Measurements from ENCODE around the gene HBG1.
A peak's percentile ranks its signal among the peaks of the same experiment; 100 is the strongest.
"Not testable (repeated sequence)": the region's sequence is repeated elsewhere in the genome, so short reads cannot be mapped to it uniquely, and the experiment has no call there.

HBG1 gene

DNA sequence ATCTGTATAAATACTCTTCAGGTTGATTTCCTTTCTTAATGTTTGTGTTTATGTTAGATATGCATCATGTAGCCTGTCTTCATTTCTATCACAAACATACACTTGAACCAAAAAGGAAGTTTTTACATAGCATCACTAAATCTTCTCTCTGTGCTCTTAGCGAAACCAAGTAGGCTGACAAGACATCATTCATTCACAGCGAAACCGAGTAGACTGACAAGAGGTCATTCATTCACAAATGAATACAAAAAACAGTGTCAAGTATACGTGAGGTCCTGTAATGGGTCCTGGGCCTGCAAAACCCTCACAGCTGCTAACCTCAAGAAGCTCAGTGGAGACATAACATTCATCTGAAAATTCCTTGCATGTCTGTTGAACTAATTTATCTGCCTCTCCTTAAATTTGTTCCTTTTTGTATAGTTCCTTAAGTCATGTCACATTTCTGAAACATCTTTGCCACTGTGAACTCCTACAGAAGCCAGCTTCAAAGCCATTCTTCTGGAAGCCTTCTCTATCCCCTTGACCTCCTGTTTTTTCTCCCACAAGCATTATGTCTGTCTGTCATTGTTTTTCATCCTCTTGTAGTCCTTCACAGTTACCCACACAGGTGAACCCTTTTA is 29.9 kb upstream of the HBG1 start:
- DNase-seq (ENCODE audit: insufficient read length, low spot score) = no peak
- FAIRE-seq = no peak

DNA sequence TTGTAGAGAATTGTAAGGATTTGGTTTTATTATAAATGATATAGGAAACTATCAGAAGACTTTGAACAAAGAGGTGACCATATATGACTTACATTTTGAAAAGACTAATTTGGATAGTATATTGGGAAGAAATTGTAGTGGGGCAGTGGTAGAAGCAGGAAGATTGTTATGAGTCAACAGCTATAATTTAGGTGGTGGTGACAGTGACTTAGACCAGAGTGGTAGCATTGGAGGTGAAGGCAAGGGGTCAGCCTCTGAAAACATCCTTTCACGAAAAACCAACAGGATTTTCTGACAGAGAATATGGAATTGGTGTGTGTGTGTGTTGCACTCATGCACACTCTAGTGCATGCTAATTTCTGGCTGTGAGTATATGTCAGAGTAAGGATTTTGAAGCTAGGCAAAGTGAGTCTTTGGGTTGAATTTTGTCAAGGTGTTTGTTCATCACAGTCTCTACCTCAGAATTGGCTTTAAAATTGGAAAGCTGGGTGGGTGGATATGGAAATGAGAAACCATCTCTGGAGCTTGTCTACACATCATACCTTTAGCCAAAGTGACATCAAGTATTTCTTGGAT is 28.2 kb upstream of the HBG1 start:
- DNase-seq (ENCODE audit: insufficient read length, low spot score) (no peak), FAIRE-seq (no peak)

DNA sequence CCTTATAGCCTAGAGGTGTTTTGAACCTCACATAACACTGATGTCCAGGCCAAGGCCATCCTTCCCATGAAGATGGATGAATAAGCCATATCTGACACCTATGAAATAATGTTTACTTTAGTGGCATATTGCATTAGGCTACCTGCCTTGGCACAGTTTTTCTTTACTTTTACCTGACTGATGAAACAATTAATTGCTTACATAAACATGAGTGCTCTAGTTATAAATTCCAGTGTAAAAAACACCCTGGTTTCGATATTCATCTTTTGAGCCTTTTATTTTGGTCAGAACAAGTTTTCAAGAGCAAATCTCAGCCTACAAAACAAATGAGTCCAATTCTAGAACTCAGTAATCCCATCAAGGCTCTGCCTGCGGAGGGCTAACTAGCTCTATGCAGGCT is 27.0 kb upstream of the HBG1 start:
- DNase-seq (ENCODE audit: insufficient read length, low spot score) = no peak
- no peak for FAIRE-seq

DNA sequence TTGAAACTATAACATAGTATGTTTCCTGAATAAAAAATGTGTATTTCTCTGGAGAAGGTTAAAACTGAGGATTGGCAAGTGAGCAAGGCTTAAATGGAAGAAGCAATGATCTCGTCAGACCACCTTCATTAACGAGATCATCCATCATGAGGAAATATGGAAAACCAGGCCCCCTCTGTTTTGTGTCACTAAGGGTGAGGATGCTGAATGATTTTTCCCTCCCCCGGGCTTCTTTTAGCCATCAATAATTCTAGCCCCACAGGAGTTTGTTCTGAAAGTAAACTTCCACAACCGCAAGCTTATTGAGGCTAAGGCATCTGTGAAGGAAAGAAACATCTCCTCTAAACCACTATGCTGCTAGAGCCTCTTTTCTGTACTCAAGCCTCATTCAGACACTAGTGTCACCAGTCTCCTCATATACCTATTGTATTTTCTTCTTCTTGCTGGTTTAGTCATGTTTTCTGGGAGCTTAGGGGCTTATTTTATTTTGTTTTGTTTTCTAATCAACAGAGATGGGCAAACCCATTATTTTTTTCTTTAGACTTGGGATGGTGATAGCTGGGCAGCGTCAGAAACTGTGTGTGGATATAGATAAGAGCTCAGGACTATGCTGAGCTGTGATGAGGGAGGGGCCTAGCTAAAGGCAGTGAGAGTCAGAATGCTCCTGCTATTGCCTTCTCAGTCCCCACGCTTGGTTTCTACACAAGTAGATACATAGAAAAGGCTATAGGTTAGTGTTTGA is 25.9 kb upstream of the HBG1 start:
- DNase-seq (ENCODE audit: insufficient read length, low spot score) (no peak), FAIRE-seq (no peak)

DNA sequence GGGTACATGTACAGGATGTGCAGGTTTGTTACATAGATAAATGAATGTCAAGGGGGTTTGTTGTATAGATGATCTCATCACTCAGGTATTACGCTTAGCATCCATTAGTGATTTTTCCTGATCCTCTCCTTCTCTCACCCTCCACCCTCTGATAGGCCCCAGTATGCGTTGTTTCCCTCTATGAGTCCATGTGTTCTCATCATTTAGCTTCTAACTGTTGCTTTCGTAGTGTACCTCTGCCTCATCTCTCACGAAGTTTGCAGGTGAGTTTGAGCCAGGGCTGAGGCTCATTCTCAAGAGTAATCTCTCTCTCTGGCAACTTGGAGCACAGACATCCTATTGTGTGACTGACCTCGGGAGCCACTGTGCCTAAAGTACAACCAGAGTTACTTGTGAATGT is 24.7 kb upstream of the HBG1 start:
- DNase-seq (ENCODE audit: insufficient read length, low spot score) = no peak
- peak; percentile 54 for FAIRE-seq

DNA sequence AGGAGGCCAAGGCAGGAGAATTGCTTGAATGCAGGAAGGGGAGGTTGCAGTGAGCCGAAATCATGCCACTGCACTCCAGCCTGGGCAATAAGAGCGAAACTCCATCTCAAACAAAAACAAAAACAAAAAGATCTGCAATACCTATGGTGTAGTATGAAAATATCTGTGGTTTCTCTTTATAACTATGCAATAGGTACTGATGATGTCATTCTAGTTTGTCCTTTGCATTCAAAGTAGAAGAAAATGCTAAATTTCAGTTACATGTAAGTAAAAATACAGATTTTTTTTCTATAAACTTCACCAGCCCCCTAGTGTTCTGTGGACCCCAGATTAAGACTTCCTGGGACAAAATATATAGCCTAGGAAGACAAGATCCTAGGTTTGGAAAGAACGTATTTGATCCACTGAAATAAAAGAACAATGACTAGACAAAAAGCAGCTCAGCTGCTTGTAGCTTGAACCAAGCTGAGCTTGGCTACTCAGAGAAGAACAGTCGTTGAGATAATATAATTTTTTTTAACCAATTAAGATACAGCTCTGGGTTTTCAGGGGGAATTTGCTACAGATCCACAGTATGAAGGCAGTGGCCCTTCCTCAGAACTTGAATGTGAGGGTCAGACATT is 22.8 kb upstream of the HBG1 start:
- no peak for DNase-seq (ENCODE audit: insufficient read length, low spot score)
- FAIRE-seq = no peak

DNA sequence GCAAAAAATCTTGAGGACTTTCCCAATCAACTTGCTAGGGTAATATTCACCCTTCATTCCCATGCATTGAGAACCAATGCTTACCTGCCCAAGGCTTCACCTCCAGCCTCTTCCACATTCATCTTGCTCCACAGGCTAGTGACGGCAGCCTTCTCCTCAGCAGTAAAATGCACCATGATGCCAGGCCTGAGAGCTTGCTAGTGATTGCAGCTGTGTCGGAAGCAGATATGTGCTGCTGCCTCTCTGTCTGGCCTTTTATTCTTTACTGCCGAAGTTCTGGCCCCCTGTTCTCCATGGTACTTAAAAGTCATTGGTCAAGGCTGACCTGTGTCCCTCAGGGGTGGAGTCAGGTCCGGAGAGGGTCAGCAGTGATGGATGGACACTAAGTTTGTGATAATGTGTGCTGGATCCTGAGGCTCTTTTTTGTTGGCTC is 20.1 kb upstream of the HBG1 start, which contains the start of gene HBE1:
TSS of gene HBE1 (minus strand) at position 231 of the 433 bp plus-strand sequence. CDS start at position 176, 55 bp downstream.
- no peak for DNase-seq (ENCODE audit: insufficient read length, low spot score)
- no peak for FAIRE-seq

DNA sequence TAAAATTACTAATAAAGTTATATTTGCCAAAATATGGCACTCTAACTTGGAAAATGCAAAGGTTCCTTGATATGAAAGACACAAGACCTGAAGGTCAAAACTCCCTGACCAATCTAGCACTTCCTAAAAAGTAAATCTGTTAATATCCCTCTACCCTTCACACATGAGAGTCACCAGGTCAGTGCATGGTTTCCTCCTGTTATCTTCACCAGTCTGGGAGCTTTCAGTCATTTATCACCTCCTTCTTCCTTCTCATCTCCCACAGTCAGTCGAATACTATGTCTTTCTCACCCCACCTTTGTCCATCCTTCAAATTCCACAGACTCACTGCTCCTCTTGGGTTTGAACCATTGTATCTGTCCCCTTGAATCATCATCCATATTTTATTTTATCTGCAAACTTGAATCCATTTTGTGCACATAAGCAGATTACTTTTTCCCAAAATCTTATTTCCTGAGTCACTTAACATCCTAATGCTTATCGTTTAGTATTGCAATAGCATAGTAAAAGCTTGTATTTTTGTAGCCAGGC is 17.4 kb upstream of the HBG1 start:
- no peak for DNase-seq (ENCODE audit: insufficient read length, low spot score)
- no peak for FAIRE-seq

DNA sequence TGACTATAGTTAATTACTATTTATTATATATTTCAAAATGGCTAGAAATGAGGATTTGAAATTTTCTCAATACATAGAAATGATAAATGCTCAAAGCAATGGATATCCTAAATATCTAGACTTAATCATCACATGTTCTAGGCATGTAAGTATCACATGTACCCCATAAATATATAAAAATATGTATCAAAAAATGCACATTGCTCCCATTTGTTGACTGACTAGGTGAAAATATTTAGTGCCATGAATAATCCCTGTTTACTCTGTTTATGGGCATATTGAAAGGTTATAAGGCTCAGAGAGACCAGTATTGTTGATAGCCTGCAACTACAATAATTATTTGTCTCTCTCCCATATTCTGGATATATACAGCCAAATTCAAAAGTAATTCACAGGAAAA is 17.0 kb upstream of the HBG1 start:
- FAIRE-seq (no peak), DNase-seq (ENCODE audit: insufficient read length, low spot score) (no peak)

DNA sequence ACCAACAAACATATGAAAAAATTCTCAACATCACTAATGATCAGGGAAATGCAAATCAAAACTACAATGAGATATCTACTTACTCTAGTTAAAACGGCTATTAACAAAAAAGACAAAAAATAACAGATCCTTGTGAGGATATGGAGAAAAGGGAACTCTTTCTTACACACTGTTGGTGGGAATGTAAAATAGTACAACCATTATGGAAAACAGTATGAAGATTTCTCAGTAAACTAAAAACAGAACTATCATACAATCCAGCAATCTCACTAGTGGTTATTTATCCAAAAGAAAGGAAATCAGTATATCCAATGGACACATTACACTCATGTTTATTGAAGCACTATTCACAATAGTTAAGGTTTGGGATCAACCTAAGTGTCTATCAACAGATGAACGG is 16.2 kb upstream of the HBG1 start:
- no peak for FAIRE-seq
- DNase-seq (ENCODE audit: insufficient read length, low spot score) = no peak

DNA sequence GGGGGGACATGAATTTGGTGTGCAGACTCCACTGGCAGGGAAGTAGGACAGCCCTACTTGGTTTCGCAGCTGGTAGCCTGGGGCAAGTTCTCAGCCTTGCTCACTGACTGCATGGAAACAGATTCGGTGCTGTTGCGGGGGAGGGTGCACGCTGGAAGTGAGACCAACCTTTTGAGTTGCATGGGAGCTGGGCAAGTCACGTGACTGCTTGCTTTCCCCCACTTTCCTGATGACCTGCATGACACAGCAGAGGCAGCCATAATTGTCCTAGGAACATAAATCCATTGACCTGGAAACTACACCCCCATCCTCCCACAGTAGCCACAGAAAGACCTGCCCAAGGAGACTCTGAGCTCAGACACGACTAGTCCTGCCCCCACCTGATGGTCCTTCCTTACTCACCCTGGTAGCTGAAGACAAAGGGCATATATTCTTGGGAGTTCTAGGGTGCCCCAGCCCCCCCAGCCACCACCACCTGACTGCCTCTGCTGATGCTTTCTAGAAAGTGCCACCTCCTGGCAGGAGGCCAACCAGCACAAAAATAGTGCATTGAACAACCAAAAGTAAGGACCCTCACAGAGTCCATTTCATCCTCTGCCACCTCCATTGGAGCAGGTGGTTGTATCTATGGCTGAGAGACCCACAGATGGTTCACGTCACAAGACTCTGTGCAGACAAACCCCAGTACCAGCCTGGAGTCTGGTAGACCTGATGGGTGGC is 9.0 kb upstream of the HBG1 start:
- no peak for DNase-seq (ENCODE audit: insufficient read length, low spot score)

DNA sequence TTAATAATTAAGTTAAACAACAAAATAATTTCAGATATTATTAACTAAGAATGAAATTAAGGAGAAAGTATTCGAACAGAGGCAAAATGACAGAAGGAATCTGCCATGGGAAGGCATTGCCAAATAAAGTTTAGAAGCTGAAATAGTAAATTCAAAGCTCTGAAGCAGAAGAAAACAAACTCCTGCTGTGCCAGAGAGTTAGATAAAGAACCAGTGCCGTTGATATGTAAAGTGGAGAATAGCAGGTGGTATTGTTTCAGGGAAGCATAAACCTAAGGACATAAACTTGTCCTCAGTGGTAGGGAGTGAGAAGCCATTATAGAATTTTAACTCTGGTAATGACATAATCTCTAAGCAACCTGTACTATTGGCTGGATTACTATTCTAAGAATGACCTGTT is 7.6 kb upstream of the HBG1 start:
- DNase-seq (ENCODE audit: insufficient read length, low spot score) (no peak), FAIRE-seq (no peak)

More for the DNA sequence above, 9.0 kb upstream of the HBG1 start:
- no peak for FAIRE-seq

DNA sequence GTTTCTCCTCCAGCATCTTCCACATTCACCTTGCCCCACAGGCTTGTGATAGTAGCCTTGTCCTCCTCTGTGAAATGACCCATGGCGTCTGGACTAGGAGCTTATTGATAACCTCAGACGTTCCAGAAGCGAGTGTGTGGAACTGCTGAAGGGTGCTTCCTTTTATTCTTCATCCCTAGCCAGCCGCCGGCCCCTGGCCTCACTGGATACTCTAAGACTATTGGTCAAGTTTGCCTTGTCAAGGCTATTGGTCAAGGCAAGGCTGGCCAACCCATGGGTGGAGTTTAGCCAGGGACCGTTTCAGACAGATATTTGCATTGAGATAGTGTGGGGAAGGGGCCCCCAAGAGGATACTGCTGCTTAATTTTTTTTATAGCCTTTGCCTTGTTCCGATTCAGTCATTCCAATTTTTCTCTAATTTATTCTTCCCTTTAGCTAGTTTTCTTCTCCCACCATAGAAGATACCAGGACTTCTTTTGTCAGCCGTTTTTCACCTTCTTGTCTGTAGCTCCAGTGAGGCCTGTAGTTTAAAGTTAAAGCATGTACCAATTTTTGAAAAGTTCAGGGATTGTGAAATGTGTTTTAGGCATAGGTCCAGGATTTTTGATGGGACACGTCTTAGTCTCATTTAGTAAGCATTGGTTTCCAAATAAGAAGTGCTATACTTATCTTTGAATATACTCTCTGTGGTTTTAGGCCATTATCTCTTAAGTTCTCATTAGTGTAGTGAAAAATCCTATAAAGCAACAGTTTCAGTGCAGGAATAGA is 5.2 kb upstream of the HBG1 start, which contains the start of gene HBG2:
TSS of gene HBG2 (minus strand) at position 136 of the 768 bp plus-strand sequence. CDS start at position 83, 53 bp downstream.
- FAIRE-seq; DNase-seq (ENCODE audit: insufficient read length, low spot score): not testable (repeated sequence)

DNA sequence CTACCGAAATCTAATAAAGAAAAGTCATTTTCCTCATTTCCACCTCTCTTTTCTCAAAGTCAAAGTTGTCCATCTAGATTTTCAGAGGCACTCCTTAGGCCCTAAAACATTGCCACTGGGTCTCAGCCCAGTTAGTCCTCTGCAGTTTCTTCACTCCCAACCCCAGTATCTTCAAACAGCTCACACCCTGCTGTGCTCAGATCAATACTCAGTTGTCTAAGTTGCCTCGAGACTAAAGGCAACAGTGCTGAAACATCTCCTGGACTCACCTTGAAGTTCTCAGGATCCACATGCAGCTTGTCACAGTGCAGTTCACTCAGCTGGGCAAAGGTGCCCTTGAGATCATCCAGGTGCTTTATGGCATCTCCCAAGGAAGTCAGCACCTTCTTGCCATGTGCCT is 4.4 kb upstream of the HBG1 start:
- DNase-seq (ENCODE audit: insufficient read length, low spot score); FAIRE-seq: not testable (repeated sequence)

DNA sequence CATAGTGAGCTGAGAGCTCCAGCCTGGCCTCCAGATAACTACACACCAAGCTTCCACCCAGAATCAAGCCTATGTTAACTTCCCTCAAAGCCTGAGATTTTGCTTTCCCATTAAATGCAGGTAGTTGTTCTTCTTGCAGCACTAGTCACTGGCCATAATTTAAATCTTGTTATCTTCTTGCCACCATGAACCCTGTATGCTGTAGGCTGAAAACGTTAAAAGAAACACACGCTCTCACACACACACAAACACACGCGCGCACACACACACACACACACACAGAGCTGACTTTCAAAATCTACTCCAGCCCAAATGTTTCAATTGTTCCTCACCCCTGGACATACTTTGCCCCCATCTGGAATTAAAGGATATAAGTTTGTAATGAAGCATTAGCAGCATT is 3.8 kb upstream of the HBG1 start:
- DNase-seq (ENCODE audit: insufficient read length, low spot score); FAIRE-seq: not testable (repeated sequence)

DNA sequence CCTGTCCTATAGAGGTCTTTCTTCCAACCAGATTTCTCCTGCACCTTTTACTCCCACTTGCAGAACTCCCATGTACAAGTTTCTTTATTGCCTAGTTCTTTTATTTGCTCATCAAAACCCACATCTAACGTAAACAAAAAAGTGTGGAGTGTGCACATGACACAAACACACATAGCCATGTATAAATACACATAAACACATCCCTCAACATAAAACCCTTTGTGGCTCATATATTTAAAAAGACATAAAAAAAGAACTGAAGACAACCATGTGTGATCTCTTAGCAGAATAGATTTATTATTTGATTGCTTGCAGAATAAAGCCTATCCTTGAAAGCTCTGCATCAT is 3.2 kb upstream of the HBG1 start:
- no peak for FAIRE-seq
- DNase-seq (ENCODE audit: insufficient read length, low spot score) = no peak

DNA sequence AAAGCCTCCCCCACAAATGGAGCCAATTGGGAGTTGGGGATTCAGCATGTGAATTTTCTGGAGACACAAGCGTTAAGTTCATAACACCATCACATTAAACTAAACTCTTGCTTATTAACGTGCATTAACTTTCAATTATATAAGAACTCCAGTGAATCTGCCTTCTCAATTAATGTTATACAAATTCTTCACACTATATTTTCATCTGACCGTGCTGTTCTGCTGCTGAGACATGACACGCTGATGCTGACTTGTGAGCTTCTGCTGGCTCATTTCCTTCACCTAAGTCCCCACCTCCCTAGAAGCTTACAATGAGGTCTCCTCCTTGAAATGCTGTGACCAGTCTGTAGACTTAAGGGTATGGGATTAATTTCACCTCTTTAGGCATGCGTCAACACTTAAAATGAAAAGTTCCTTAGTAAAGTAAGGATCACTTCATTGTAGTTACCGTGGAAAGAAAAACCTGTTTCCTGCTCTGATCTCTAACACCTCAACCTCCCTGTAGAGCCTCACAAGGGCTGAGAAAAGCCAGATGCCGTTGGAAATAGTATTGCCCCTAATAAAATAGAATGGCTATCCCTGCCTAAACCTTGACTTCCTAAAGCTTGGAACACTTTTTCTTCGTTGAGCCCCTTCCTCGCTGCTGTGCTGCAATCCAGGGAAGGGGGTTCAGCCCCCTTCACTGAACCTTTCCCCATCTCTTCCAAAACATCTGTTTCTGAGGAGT is 2.7 kb upstream of the HBG1 start:
- FAIRE-seq (no peak), DNase-seq (ENCODE audit: insufficient read length, low spot score) (no peak)

DNA sequence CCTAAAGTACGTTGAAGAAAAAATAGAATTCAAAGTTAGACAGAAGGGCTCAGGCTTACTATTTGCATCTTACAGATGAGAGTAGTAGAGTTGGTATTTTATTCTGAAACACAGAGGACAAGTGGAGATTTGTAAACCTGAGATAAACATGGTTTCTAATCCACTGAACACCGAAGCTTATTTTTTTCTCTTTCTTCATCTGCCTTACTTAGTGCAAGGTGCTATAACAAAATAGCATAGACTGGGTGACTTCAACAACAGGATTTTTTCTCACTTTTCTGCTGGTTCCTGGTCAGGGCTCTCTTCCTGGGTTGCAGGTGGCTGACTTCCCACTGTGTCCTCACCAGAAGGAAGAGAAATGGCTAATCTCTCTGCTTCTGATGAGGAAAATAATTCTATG is 2.1 kb upstream of the HBG1 start:
- DNase-seq (ENCODE audit: insufficient read length, low spot score) = no peak
- no peak for FAIRE-seq

DNA sequence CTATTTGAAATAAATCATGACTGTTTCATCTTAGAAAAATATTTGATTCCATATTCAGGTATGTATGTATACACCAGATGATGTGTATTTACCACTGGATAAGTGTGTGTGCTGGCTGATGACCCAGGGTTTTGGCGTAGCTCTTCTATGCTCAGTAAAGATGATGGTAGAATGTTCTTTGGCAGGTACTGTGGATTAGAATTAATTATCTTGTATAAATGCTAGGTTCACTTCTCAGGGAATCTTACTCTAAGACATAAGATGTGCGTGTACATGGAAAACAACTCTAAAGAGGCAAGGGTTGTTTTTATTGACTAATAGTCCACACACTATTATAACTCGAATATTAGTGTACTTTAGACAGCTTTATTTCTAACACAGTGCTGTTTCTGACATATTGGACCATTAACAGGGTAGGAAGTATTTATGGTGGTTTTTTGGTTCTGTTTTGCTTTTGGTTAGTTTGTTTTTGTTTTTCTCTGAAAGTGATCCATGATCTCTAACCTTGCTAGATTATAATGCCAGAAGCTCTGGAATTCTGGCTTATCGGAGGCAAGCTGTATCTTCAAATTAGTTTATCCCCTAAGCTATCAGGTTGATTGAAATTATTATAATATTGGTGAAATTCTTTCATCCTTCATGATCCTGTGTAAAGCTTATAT is 1.0 kb upstream of the HBG1 start:
- no peak for DNase-seq (ENCODE audit: insufficient read length, low spot score)
- FAIRE-seq = no peak

Data from HTR-8/SVneo (cell line).